Smooth muscle cell (in vitro differentiated cells): Measurements from ENCODE around the gene MALAT1. TPM values are rescaled to one million over a fixed set of nuclear protein-coding genes. Genes with fewer than 3 reads are reported as not detected.

Experiments
- DNase-seq: peaks from one replicate; lab custom pipeline; 2025; ENCODE audit not compliant: unreplicated experiment; lab: John Stamatoyannopoulos, UW
- H2AFZ ChIP-seq: fragments of 200-600 bp; sonication (generic); 2 replicates; pipeline ENCODE4 v1.6.0; 2016; ENCODE audit warnings: antibody characterized with exemption, low read depth, mild to moderate bottlenecking
- H3F3A ChIP-seq: fragments of 200-600 bp; sonication (generic); 2 replicates; pipeline ENCODE4 v1.6.0; 2017; ENCODE audit warnings: antibody characterized with exemption, low read depth
- H3K27ac ChIP-seq: fragments of 200-600 bp; sonication (generic); 2 replicates; pipeline ENCODE4 v1.5.1; 2016; ENCODE audit warnings: low read depth, mild to moderate bottlenecking
- H3K27me3 ChIP-seq: fragments of 200-600 bp; sonication (generic); 2 replicates; pipeline ENCODE4 v1.6.1; 2016; ENCODE audit warnings: low read depth, mild to moderate bottlenecking
- H3K36me3 ChIP-seq: fragments of 200-600 bp; sonication (generic); 2 replicates; pipeline ENCODE4 v1.5.1; 2016; ENCODE audit warnings: low read depth
- H3K4me1 ChIP-seq: fragments of 200-600 bp; sonication (generic); 2 replicates; pipeline ENCODE4 v1.5.1; 2016; ENCODE audit warnings: low read depth
- H3K4me2 ChIP-seq: fragments of 200-600 bp; sonication (generic); 2 replicates; pipeline ENCODE4 v1.6.0; 2016; ENCODE audit warnings: mild to moderate bottlenecking
- H3K4me3 ChIP-seq: fragments of 200-600 bp; sonication (generic); 2 replicates; pipeline ENCODE4 v1.5.1; 2016; ENCODE audit warnings: mild to moderate bottlenecking
- H3K79me2 ChIP-seq: fragments of 200-600 bp; sonication (generic); 2 replicates; pipeline ENCODE4 v1.6.0; 2016; ENCODE audit warnings: low read depth, mild to moderate bottlenecking
- H3K9ac ChIP-seq: fragments of 200-600 bp; sonication (generic); 2 replicates; pipeline ENCODE4 v1.6.0; 2016; ENCODE audit warnings: low read depth
- H3K9me3 ChIP-seq: fragments of 200-600 bp; sonication (generic); replicated peaks from 2 replicates; pipeline ENCODE4 v1.5.1; 2016; ENCODE audit warnings: low read depth
- H4K20me1 ChIP-seq: fragments of 200-600 bp; sonication (generic); 2 replicates; pipeline ENCODE4 v1.6.0; 2016; ENCODE audit warnings: low read depth
- CTCF ChIP-seq: fragments of 200-600 bp; sonication (generic); IDR thresholded peaks from 2 replicates; pipeline ENCODE4 v1.5.1; 2017; ENCODE audit warnings: borderline replicate concordance, mild to moderate bottlenecking, antibody characterized with exemption; ENCODE audit not compliant: insufficient read depth, poor library complexity, severe bottlenecking
- WGBS: methylation state at CpG from one replicate; pipeline ENCODE4 v1.1.7; 2016; ENCODE audit warnings: low lambda C conversion rate; 5-methylcytosine and 5-hydroxymethylcytosine counted together
- polyA plus RNA-seq: library from polyadenylated mRNA; unstranded; fragments of >200 nt; fragmentation: Nextera tagmentation; extraction: Ambion mirVana; gene quantifications from 2 replicates; pipeline ENCODE4 v1.2.1, GENCODE V29; 2016
- total RNA-seq: library from RNA; depleted of rRNA; stranded (reverse); fragments of >200 nt; gene quantifications from 2 replicates; pipeline ENCODE4 v1.2.3, GENCODE V29; 2014

Gene MALAT1
- total and polyA plus RNA-seq, 2 experiments from 2014 or later, result 6,158 to 7,386 TPM

- H4K20me1 ChIP-seq, result no peaks in the 10 kb centered on the region
- H2AFZ ChIP-seq, result no peak overlapping the region
- H3K4me1 ChIP-seq, result peaks cover 87% of the 10 kb centered on the region
- peaks cover 67% of the 10 kb centered on the region for H3F3A ChIP-seq
- H3K79me2 ChIP-seq, result peaks cover 10% of the 10 kb centered on the region
- no peaks in the 10 kb centered on the region for H3K36me3 ChIP-seq
- no peaks in the 10 kb centered on the region for H3K9me3 ChIP-seq
- H3K9ac ChIP-seq, result peak overlapping the region; percentile 92
- H3K27ac ChIP-seq, result peak overlapping the region; percentile 98
- no peak for TF ChIP-seq CTCF
- no peaks in the 10 kb centered on the region for H3K27me3 ChIP-seq
- 4% methylated on average over 8 of the region's 8 CpGs for WGBS
- no peak overlapping the region for H3K4me3 ChIP-seq
- no peak for DNase-seq
- peak overlapping the region; percentile 77 for H3K4me2 ChIP-seq
Observed at GRCh38 chr11:65489706-65490320, 9.0 kb upstream of the MALAT1 start.

GRCh38 chr11:65491163-65491465 lies 7.7 kb upstream of the MALAT1 start:
- no peak overlapping the region for H3K4me3 ChIP-seq
- DNase-seq, result no peak
- 44% methylated on average over 3 of the region's 3 CpGs for WGBS
- no peaks in the 10 kb centered on the region for H3K27me3 ChIP-seq
- peak overlapping the region; percentile 98 for H3K27ac ChIP-seq
- peaks cover 76% of the 10 kb centered on the region for H3K4me1 ChIP-seq
- no peak for TF ChIP-seq CTCF
- peak overlapping the region; percentile 92 for H3K9ac ChIP-seq
- H3K9me3 ChIP-seq, result no peaks in the 10 kb centered on the region
- H3K4me2 ChIP-seq, result peak overlapping the region; percentile 77
- H3K36me3 ChIP-seq, result no peaks in the 10 kb centered on the region
- peaks cover 65% of the 10 kb centered on the region for H3F3A ChIP-seq
- no peak overlapping the region for H2AFZ ChIP-seq
- peaks cover 21% of the 10 kb centered on the region for H3K79me2 ChIP-seq
- H4K20me1 ChIP-seq, result no peaks in the 10 kb centered on the region

- no peaks in the 10 kb centered on the region for H4K20me1 ChIP-seq
- TF ChIP-seq CTCF, result no peak
- peak overlapping the region; percentile 77 for H3K4me2 ChIP-seq
- no peaks in the 10 kb centered on the region for H3K9me3 ChIP-seq
- no peak overlapping the region for H2AFZ ChIP-seq
- H3K9ac ChIP-seq, result peak overlapping the region; percentile 92
- 21% methylated on average over 17 of the region's 17 CpGs for WGBS
- H3K4me3 ChIP-seq, result no peak overlapping the region
- no peaks in the 10 kb centered on the region for H3K36me3 ChIP-seq
- H3K79me2 ChIP-seq, result peaks cover 24% of the 10 kb centered on the region
- peak overlapping the region; percentile 98 for H3K27ac ChIP-seq
- peaks cover 80% of the 10 kb centered on the region for H3K4me1 ChIP-seq
- peaks cover 61% of the 10 kb centered on the region for H3F3A ChIP-seq
- H3K27me3 ChIP-seq, result no peaks in the 10 kb centered on the region
- DNase-seq, result peak; percentile 40
Observed at GRCh38 chr11:65491614-65492386, 7.0 kb upstream of the MALAT1 start.

GRCh38 chr11:65492387-65492636 lies 6.5 kb upstream of the MALAT1 start:
- H3F3A ChIP-seq, result peaks cover 56% of the 10 kb centered on the region
- H3K79me2 ChIP-seq, result peaks cover 24% of the 10 kb centered on the region
- no peaks in the 10 kb centered on the region for H3K36me3 ChIP-seq
- H3K27ac ChIP-seq, result peak overlapping the region; percentile 98
- TF ChIP-seq CTCF, result no peak
- no peaks in the 10 kb centered on the region for H3K27me3 ChIP-seq
- no peak overlapping the region for H3K4me3 ChIP-seq
- no peaks in the 10 kb centered on the region for H3K9me3 ChIP-seq
- H2AFZ ChIP-seq, result no peak overlapping the region
- H4K20me1 ChIP-seq, result no peaks in the 10 kb centered on the region
- DNase-seq, result no peak
- peak overlapping the region; percentile 77 for H3K4me2 ChIP-seq
- peak overlapping the region; percentile 92 for H3K9ac ChIP-seq
- H3K4me1 ChIP-seq, result peaks cover 78% of the 10 kb centered on the region
- 67% methylated on average over 4 of the region's 4 CpGs for WGBS
